HepG2 (cell line): ENCODE data around the gene COBLL1. TPM values are rescaled to one million over a fixed set of nuclear protein-coding genes. Genes with fewer than 3 reads are reported as not detected.

ENCODE experiments used
- ATAC-seq: fragments of 200-7000 bp; cut with Tn5 transposase; 3 replicates; pipeline ENCODE4 v1.9.1; 2020; ENCODE audit warnings: mild to moderate bottlenecking, moderate library complexity
- BruUV-seq: library from RNA; stranded (reverse); fragments of 400-500 nt; replicated peaks from 2 replicates; lab custom pipeline; 2021; lab: Mats Ljungman, UMichigan
- CTCF ChIA-PET: fragments of 300-600 bp; formaldehyde crosslinking; extraction: SDS; loops from one replicate; lab custom pipeline; 2021; ENCODE audit warnings: low total read pairs, inconsistent platforms, low intra/inter-chr PET ratio; lab: Yijun Ruan, JAX
- POLR2A ChIA-PET: fragments of 350-600 bp; sonication (Branson Sonifier 250); formaldehyde crosslinking; loops from one replicate; lab custom pipeline; 2020; ENCODE audit warnings: antibody characterized with exemption, inconsistent platforms; lab: Yijun Ruan, JAX
- DNase-seq: peaks from one replicate; pipeline ENCODE4 v3.0.0-alpha.2; 2015; ENCODE audit warnings: low spot score
- FAIRE-seq: peaks from 3 replicates; lab custom pipeline; 2011; peaks lifted over from hg19 to GRCh38; lab: Jason Lieb, UNC
- H2AFZ ChIP-seq: one replicate; pipeline ENCODE4 v1.6.1; 2011; ENCODE audit warnings: low read length, inconsistent platforms
- H3K27ac ChIP-seq: fragments of 300-600 bp; 3 replicates; pipeline ENCODE4 v1.8.0; 2011; ENCODE audit warnings: mixed run types, mild to moderate bottlenecking, mixed read lengths, low read length, inconsistent platforms; ENCODE audit not compliant: insufficient read depth; ENCODE audit errors: extremely low read length
- H3K27me3 ChIP-seq, 2 experiments: fragments of 200-600 bp in 1 of 2; 2 replicates in 1 of 2; 3 replicates in 1 of 2; pipeline versions ENCODE4 v1.6.0 to v1.8.0; 2011; ENCODE audit warnings: low read length in 2 of 2, mild to moderate bottlenecking in 2 of 2, moderate library complexity in 2 of 2, inconsistent platforms in 1 of 2; ENCODE audit not compliant: insufficient read depth in 2 of 2, control insufficient read depth in 1 of 2
- H3K36me3 ChIP-seq, 2 experiments: fragments of 200-600 bp in 1 of 2; replicated peaks in 1 of 2; 2 replicates in 1 of 2; 3 replicates in 1 of 2; pipeline versions ENCODE4 v1.5.1 to v1.8.0; 2011; ENCODE audit warnings: low read length in 2 of 2, inconsistent platforms in 1 of 2; ENCODE audit not compliant: insufficient read depth in 2 of 2, control insufficient read depth in 1 of 2
- H3K4me1 ChIP-seq: 2 replicates; pipeline ENCODE4 v1.5.1; 2012; ENCODE audit warnings: low read length, inconsistent platforms; ENCODE audit not compliant: insufficient read depth
- H3K4me2 ChIP-seq: 2 replicates; pipeline ENCODE4 v1.6.0; 2011; ENCODE audit warnings: low read depth, low read length, inconsistent platforms
- H3K4me3 ChIP-seq, 3 experiments: fragments of 200-600 bp in 1 of 3; sonication (generic), shearing (Covaris generic) in 1 of 3; replicated peaks in 1 of 3; 2 replicates each; pipeline ENCODE4 v1.5.1; 2011 to 2016; ENCODE audit warnings: low read length in 3 of 3, inconsistent platforms in 2 of 3, low read depth in 2 of 3, mild to moderate bottlenecking in 2 of 3, control low read depth in 1 of 3, mixed read lengths in 1 of 3; ENCODE audit not compliant: insufficient read depth in 1 of 3
- H3K79me2 ChIP-seq: one replicate; pipeline ENCODE4 v1.6.1; 2011; ENCODE audit warnings: low read length, inconsistent platforms; ENCODE audit not compliant: insufficient read depth
- H3K9ac ChIP-seq: 2 replicates; pipeline ENCODE4 v1.6.0; 2011; ENCODE audit warnings: mild to moderate bottlenecking, low read depth, low read length, inconsistent platforms; ENCODE audit not compliant: insufficient read depth
- H3K9me3 ChIP-seq: 2 replicates; pipeline ENCODE4 v1.5.1; 2012; ENCODE audit warnings: mild to moderate bottlenecking, low read length
- H4K20me1 ChIP-seq: 2 replicates; pipeline ENCODE4 v1.6.0; 2011; ENCODE audit warnings: inconsistent platforms, mild to moderate bottlenecking, low read length, moderate library complexity; ENCODE audit not compliant: insufficient read depth
- ELF1 ChIP-seq: sonication (generic); formaldehyde crosslinking; IDR thresholded peaks from 2 replicates; pipeline ENCODE4 v1.4.0; 2020; ENCODE audit warnings: missing genetic modification reagents
- GABPB1 ChIP-seq: IDR thresholded peaks from 2 replicates; pipeline ENCODE4 v1.6.1; 2016; ENCODE audit warnings: mild to moderate bottlenecking, missing genetic modification reagents, moderate library complexity, missing compliant biosample characterization
- GTF2F1 ChIP-seq: fragments of 150-350 bp; IDR thresholded peaks from 2 replicates; pipeline ENCODE4 v1.6.1; 2014; ENCODE audit warnings: low read length
- MEIS2 ChIP-seq: sonication (generic); formaldehyde crosslinking; IDR thresholded peaks from 2 replicates; pipeline ENCODE4 v1.9.0; 2021; ENCODE audit warnings: mild to moderate bottlenecking, missing genetic modification reagents
- MXD4 ChIP-seq: IDR thresholded peaks from 2 replicates; pipeline ENCODE4 v1.6.1; 2016; ENCODE audit warnings: mild to moderate bottlenecking, missing biosample characterization, missing genetic modification reagents
- PTBP1 ChIP-seq: fragments of 200-400 bp; formaldehyde crosslinking; IDR thresholded peaks from 2 replicates; pipeline ENCODE4 v1.6.1; 2018; ENCODE audit warnings: low read length, low read depth; ENCODE audit not compliant: poor library complexity, severe bottlenecking
- RBFOX2 ChIP-seq: fragments of 200-400 bp; formaldehyde crosslinking; IDR thresholded peaks from 2 replicates; pipeline ENCODE4 v1.6.1; 2017; ENCODE audit warnings: low read depth, mild to moderate bottlenecking, low read length
- REXO4 ChIP-seq: sonication (generic); formaldehyde crosslinking; IDR thresholded peaks from 2 replicates; pipeline ENCODE4 v1.8.0; 2022; ENCODE audit warnings: missing genetic modification reagents, mild to moderate bottlenecking, borderline replicate concordance
- SMC3 ChIP-seq: IDR thresholded peaks from 2 replicates; pipeline ENCODE4 v1.6.1; 2011; ENCODE audit warnings: low read length, improper control_type of control experiment
- ZBTB1 ChIP-seq: sonication (generic); formaldehyde crosslinking; IDR thresholded peaks from 2 replicates; pipeline ENCODE4 v1.4.0; 2020; ENCODE audit warnings: missing genetic modification reagents, borderline replicate concordance
- ZC3H13 ChIP-seq: sonication (generic); formaldehyde crosslinking; IDR thresholded peaks from 2 replicates; pipeline ENCODE4 v1.8.1; 2023; ENCODE audit warnings: mild to moderate bottlenecking, missing genetic modification reagents, moderate library complexity
- ZNF24 ChIP-seq: fragments of 450-650 bp; IDR thresholded peaks from 2 replicates; pipeline ENCODE4 v1.6.1; 2017; ENCODE audit warnings: antibody characterized with exemption, mild to moderate bottlenecking
- ZNF260 ChIP-seq: sonication (generic); formaldehyde crosslinking; IDR thresholded peaks from 2 replicates; pipeline ENCODE4 v1.4.0; 2020; ENCODE audit warnings: missing genetic modification reagents, low read depth, mild to moderate bottlenecking, borderline replicate concordance
- ZNF296 ChIP-seq: sonication (generic); formaldehyde crosslinking; conservative IDR thresholded peaks from 2 replicates; pipeline ENCODE4 v1.5.0; 2020; ENCODE audit warnings: mild to moderate bottlenecking, missing genetic modification reagents
- ZNF326 ChIP-seq: sonication (generic); formaldehyde crosslinking; IDR thresholded peaks from 2 replicates; pipeline ENCODE4 v1.4.0; 2020; ENCODE audit warnings: missing genetic modification reagents, borderline replicate concordance
- ZNF510 ChIP-seq: sonication (generic); formaldehyde crosslinking; IDR thresholded peaks from 2 replicates; pipeline ENCODE4 v1.4.0; 2020; ENCODE audit warnings: low read depth, mild to moderate bottlenecking, missing genetic modification reagents
- ZNF75D ChIP-seq: sonication (generic); formaldehyde crosslinking; IDR thresholded peaks from 2 replicates; pipeline ENCODE4 v1.8.1; 2023; ENCODE audit warnings: missing genetic modification reagents, mild to moderate bottlenecking, borderline replicate concordance
- WGBS: methylation state at CpG from one replicate; pipeline ENCODE4 v1.1.6; 2017; ENCODE audit warnings: low lambda C conversion rate; 5-methylcytosine and 5-hydroxymethylcytosine counted together
- in situ Hi-C: cut with HindIII; loops from 2 replicates; pipeline ENCODE4 v1.10.0; 2017; ENCODE audit warnings: low pct_unique_long_range_greater_than_20kb; ENCODE audit not compliant: extremely low pct_ligation_motif_present
- intact Hi-C: fragments of 100-400 bp; cut with micrococcal nuclease; formaldehyde crosslinking; loops from one replicate; pipeline ENCODE4 v1.10.0; 2022; ENCODE audit not compliant: unreplicated experiment
- polyA plus RNA-seq, 8 experiments: library from polyadenylated mRNA; depleted of rRNA in 3 of 8; stranded (reverse) in 7 of 8; unstranded in 1 of 8; fragments of >200 nt; fragmentation: Illumina TruSeq in 4 of 8; extraction: Trizol in 4 of 8; gene quantifications; 2 replicates each; pipeline versions ENCODE4 v1.2.1 to v1.2.3, GENCODE V29; 2011 to 2016; ENCODE audit warnings: low read depth in 4 of 8, missing spikeins in 1 of 8, mixed read lengths in 1 of 8; ENCODE audit not compliant: insufficient read depth in 1 of 8
- total RNA-seq, 5 experiments: library from RNA; depleted of rRNA; stranded (reverse); fragments of >200 nt; fragmentation: Illumina TruSeq; extraction: Trizol; gene quantifications; 2 replicates each; pipeline ENCODE4 v1.2.3, GENCODE V29; 2016; ENCODE audit warnings: low read depth in 1 of 5
- TF ChIP-seq, protein P1 (sequence below): sonication (generic); formaldehyde crosslinking; IDR thresholded peaks from 2 replicates; pipeline ENCODE4 v1.4.0; 2020; ENCODE audit warnings: missing genetic modification reagents

Gene COBLL1
- total and polyA plus RNA-seq, 2 of the 13 experiments (the other 11 are each of a cell fraction or from before 2014, with no cell fraction given) = 32.6 to 86.8 TPM

DNA sequence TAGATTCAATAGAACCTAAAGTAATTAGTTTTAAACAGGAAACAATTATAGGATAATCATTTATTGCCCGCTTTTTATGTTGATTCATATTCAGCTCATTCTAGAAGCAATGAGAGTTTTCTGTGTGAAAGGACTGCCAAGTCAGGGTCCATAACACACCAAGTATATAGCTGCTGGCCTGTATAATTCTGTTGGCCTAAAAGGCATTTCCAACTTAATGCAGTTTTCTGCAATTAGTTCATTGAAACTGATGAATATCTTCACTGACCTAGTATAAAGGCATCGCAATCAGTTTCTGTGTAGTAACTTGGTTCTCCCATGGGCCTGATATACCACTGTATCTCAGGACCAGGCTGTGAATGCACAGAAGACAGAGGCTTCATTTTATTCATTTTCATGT is 151.3 kb downstream of the COBLL1 start:
- DNase-seq (no peak), FAIRE-seq (no peak), ATAC-seq (no peak)
- ChIA-PET POLR2A (no interaction called here), CTCF (no interaction called here)
- H3K27me3 ChIP-seq = no peaks in the 10 kb centered on the region
- in situ Hi-C loops = no loop called here
- 97% methylated on average over 2 of the region's 2 CpGs for WGBS
- no peaks in the 10 kb centered on the region for H4K20me1 ChIP-seq
- no peak overlapping the region for H3K4me3 ChIP-seq
- H3K9ac ChIP-seq = no peak overlapping the region
- H3K9me3 ChIP-seq = no peaks in the 10 kb centered on the region
- no peak overlapping the region for H3K27ac ChIP-seq
- peaks cover 2% of the 10 kb centered on the region for H3K79me2 ChIP-seq
- H2AFZ ChIP-seq = no peak overlapping the region
- peaks cover 46% of the 10 kb centered on the region for H3K4me1 ChIP-seq
- BruUV-seq = no TSS peak
- TF ChIP-seq REXO4 (no peak), PTBP1 (no peak), ZNF75D (no peak)
- TF ChIP-seq, all 625 proteins: peak for 0
- Histone ChIP-seq H3K36me3 (peaks cover 16 to 53% of the 10 kb centered on the region in 2 experiments), H3K4me2 (no peak overlapping the region)
- intact Hi-C loops = loop anchor here (5.0 kb wide), 1 partner anchor 88 kb away; no protein-coding TSS in a partner anchor

DNA sequence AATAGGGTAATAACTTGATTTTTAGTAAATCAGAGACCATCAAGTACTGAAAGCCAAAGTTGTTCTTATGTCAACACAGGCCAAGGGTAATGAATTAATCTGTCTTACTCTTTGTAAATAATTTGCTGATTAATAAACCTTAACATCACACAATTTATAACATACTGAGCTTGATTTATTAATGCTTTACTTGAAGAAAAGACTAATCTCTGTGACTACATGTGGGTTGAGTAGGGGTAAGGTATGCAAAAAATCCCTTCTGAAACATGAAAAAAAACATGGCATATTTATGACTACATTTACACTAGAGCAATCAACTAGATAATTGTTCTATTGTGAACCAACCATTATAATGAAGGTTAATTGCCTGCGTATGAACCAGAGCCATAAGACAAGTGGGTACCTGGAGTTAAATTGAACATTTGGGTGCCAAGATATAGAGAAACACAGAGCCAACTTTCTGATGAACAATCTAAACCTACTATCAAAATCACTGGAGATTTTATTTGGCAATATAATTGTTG is 152.7 kb downstream of the COBLL1 start:
- Histone ChIP-seq H3K4me1 (peaks cover 32% of the 10 kb centered on the region), H4K20me1 (no peaks in the 10 kb centered on the region), H3K9ac (no peak overlapping the region), H3K4me2 (no peak overlapping the region), H3K27me3 (no peaks in the 10 kb centered on the region), H3K27ac (no peak overlapping the region), H3K79me2 (no peaks in the 10 kb centered on the region), H3K9me3 (no peaks in the 10 kb centered on the region), H2AFZ (no peak overlapping the region), H3K4me3 (no peak overlapping the region), H3K36me3 (peaks cover 11 to 41% of the 10 kb centered on the region in 2 experiments)
- ChIA-PET CTCF (no interaction called here), POLR2A (no interaction called here)
- no peak for ATAC-seq
- TF ChIP-seq MEIS2 (CRISPR knock-in tag) (no peak), ZNF510 (CRISPR knock-in tag) (no peak), RBFOX2 (no peak), ELF1 (no peak), MXD4 (CRISPR knock-in tag) (no peak), GABPB1 (CRISPR knock-in tag) (no peak), ZNF296 (CRISPR knock-in tag) (no peak), ZNF260 (CRISPR knock-in tag) (no peak), ZNF326 (CRISPR knock-in tag) (no peak), ZC3H13 (CRISPR knock-in tag) (no peak), SMC3 (no peak), GTF2F1 (no peak), ZNF24 (no peak), ZBTB1 (CRISPR knock-in tag) (no peak)
- TF ChIP-seq, protein P1, sequence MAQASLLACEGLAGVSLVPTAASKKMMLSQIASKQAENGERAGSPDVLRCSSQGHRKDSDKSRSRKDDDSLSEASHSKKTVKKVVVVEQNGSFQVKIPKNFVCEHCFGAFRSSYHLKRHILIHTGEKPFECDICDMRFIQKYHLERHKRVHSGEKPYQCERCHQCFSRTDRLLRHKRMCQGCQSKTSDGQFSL (CRISPR knock-in tag) = no peak
- intact Hi-C loops (no loop called here), in situ Hi-C loops (no loop called here)
- no TSS peak for BruUV-seq
- no peak for FAIRE-seq
- 98% methylated on average over 1 of the region's 1 CpG for WGBS
- no peak for DNase-seq
